Stimulated activated CD4-positive, alpha-beta T cell treated with anti-CD3 and anti-CD28 coated beads, Interleukin-4, amount 100 ng/mL, for 48 hours (primary cell): Measurements from ENCODE around the gene MAU2.
"Not testable (repeated sequence)": the region's sequence is repeated elsewhere in the genome, so short reads cannot be mapped to it uniquely, and the experiment has no call there.

ENCODE experiments used
- DNase-seq, 2 donors: peaks; one replicate each; pipeline ENCODE4 v3.0.0-alpha.2; 2020; ENCODE audit warnings: low read depth in 2 of 2

The MAU2 gene

DNA sequence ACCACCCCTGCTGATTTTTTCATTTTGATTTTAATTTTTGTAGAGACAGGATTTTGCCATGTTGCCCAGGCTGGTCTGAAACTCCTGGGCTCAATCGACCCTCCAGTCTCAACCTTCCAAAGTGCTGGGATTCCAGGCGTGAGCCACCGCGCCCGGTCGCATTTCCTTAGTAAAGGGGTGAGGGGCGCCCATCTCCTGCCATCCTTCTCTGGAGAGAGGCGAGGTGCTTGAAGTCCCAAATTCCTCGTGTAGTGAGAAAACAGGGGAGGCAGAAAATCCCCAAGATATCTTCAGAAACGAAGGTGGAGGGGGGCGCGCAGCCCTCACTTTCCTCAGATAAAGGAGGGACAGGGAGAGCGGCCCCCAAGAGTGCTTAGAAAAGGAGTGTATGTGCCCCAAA, 63.9 kb downstream of the MAU2 start:
- no peak for DNase-seq

DNA sequence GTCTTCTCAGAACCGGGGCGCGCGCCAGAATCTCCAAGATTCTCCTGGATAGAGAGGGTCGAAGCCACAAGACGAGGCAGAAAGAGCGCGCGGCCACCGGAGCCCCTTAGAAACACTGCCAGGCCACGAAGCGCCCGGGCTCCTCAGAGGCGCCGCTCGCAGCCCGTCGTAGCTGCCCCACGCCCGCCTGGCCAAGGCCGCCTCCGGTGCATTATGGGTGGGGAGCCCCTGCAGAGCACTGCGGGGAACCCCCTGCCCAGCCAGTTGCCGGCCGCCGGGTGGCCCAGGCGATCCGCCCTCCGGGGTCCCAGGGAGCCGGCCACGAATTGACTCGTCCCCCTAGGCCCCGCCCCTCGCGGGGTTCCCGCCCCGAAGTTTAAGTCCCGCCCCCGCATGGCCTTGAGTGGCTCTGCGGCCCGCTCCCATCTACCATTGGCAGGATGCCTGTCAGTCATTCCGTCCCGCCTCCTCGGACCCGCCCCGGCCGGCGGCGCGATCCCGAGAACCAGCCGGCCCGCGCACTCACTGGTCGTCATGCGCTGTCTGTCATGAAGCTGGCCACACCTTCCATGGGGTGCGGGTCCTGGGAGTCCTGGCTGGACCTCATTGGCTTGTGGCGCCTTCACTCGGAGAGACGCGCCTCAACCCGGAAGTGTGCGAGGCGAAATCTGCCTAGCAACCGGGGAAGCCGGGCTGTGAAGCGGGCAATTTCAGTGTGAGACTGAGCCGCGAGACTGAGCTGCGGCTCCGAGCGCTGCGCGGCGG, 64.7 kb downstream of the MAU2 start:
- DNase-seq: peak; percentile 99

DNA sequence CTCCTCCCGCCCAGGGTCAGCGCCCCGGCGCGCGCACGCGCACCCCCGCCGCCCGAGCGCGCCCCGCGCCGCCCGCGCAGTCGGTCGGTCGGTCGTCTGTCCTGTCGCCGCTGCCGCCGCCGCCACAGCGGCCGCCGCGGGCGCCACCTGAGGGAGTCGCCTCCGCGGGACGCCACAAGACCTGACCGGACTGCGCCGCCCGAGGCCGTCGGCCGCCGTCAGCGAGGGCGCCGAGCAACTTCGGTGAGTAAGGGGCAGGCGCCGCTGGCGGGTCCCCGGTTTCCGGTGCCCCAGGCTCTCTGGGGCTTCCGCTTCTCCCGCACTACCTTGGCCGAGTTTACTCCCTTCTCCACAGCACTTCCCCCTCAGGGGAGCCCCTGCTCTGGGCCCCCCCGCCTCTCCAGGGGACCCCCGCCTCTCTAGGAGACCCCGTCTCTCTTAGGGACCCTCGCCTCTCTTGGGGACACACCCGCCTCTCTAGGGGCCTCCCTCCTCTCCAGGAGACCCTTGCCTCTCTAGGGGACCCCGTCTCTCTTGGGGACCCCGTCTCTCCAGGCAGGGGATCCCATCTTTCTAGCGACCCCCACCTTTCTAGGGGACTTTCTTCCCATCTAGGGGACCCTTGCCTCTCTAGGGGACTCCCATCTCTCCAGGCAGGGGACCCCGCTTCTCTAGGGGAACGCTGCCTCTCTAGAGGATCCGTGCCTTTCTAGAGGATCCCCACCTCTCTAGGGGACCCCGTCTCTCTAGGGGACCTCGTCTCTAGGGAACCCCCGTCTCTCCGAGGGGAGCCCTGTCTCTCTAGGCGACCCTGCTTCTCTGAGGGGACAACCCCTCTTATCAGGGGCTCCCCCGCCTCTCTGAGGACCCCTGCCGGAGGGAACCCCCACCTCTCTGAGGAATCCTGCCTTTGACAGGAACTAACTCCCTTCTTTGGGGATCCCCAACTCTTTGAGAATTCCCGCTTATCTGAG, 65.6 kb downstream of the MAU2 start:
- peak; percentile 45 to 46 for DNase-seq

DNA sequence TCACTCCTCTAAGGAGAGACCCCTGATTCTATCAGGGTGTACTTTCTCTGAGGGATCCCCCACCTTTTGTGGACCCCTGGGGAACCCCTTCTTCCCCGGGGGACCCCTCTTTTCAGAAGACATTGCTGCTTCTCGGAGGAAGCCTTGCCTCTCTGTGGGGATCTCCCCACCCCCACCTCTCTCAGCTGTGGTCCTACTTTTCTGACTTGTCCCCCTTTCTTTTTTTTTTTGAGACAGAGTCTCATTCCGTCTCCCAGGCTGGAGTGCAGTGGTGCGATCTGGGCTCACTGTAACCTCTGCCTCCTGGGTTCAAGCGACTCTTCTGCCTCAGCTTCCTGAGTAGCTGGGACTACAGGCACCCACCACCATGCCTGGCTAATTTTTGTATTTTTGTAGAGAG, 66.5 kb downstream of the MAU2 start:
- no peak for DNase-seq

GRCh38 chr19:19388568-19389555, 68.2 kb downstream of the MAU2 start:
- DNase-seq: no peak

GRCh38 chr19:19389683-19390082, 69.1 kb downstream of the MAU2 start:
- DNase-seq: not testable (repeated sequence)

GRCh38 chr19:19394333-19394732, 73.7 kb downstream of the MAU2 start:
- DNase-seq: not testable (repeated sequence)

DNA sequence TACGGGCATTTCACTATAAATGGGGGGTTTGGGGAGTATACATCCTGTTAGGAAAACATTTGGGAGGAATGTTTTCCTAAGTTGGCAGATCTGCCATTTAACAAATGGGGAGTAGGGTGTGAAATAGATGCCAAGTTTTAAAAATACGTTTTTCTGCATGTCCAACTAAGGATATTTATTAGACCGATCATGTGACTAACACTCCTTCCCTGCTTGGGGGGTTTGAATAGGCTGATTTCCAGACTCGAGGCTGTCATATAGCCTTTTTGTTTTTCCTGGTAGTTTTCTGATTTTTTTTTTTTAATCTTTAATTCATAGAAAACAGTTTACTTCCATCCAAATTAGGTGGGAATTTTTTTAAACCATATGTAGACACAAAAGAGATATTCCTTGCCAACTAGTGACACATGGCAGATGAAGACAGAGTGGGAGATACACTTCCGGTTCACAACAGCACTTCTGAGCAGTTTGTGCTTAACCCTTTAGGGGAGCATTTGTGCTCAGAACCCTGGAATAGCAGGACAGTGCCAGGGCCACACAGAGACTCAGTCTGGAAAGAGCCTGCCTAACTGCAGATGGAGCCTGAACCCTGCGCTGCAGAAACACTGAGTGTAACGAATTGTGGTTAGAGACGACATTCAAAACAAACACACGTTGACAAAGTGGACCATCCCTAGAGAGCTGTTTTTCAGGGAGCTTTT, 79.3 kb downstream of the MAU2 start:
- no peak for DNase-seq

GRCh38 chr19:19402656-19403372, 82.2 kb downstream of the MAU2 start:
- no peak for DNase-seq

DNA sequence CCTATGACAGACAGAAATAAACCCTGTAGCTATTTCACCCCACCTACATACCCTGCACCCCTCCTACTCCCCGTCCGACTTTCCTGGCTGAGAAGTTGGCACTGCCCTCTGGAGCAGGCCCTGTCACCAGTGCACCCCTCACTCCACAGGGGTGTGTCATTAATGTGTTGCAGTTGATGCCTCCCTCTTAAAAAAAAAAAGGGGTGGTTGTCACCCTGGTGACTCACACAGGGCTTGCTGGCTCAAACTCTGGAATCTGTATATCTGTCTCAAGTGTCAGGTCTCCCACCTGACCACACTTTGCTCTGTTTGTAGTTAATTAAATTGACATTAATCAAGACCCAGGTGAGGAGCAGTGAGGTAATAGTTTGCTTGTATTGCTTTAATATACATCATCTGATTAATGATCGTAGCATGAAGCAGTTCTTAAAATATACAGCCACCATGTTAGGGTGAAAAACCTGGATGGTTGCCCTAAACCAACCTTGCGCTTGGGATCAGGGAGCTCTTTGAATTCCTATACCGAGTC, 82.8 kb downstream of the MAU2 start:
- no peak for DNase-seq

DNA sequence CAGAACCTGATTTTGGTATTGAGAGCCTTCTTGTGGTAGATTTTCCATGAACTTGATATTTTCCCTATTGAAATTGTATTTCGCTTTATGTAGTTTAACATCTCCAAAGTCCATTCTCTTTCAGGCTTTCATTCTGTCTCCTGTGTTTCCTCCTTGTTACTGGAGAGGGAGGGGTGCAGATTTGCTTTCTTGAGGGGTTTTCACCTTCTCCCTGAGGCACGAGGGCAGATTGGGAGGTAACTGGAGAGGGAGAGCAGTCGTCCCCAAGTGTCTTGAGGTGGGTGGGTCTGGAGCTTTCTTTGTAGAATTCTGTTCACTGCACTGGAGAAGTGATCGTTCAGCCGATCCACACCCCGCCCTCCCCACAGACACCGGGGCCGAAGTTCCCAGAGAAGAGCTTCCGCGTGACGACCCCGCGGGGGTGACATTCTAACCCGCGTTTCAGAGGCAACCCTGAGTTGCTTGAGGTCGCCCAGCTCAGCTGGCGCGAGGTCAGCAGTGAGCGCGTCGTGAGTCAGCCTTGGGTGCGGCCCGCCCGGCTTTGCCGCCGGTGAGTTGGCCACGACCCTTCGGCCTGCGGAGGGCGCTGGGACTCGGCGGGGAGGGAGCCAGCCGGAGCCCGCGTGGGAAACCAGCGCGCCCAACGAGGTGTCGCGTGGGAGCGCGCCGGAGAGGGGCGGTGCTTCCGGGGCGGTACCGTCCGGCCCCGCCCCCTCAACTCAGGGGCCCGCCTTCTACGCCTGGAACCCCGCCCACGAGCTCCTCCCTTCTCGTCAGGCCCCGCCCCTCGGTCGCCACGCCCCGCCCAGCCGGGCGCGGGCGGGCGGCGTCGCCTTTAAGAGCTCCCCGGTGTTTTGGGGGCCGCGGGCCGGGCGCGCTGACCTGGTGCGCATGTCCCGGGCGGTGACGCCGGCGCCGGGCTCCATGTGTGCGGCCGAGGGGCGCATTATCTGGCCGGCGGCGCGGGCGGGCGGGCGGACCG, 84.5 kb downstream of the MAU2 start, which contains the start of gene GATAD2A:
TSS of gene GATAD2A (plus strand) at position 797 of the 982 bp plus-strand sequence. CDS start 59,671 bp downstream, outside the sequence.
- DNase-seq: peak; percentile 81 to 92

DNA sequence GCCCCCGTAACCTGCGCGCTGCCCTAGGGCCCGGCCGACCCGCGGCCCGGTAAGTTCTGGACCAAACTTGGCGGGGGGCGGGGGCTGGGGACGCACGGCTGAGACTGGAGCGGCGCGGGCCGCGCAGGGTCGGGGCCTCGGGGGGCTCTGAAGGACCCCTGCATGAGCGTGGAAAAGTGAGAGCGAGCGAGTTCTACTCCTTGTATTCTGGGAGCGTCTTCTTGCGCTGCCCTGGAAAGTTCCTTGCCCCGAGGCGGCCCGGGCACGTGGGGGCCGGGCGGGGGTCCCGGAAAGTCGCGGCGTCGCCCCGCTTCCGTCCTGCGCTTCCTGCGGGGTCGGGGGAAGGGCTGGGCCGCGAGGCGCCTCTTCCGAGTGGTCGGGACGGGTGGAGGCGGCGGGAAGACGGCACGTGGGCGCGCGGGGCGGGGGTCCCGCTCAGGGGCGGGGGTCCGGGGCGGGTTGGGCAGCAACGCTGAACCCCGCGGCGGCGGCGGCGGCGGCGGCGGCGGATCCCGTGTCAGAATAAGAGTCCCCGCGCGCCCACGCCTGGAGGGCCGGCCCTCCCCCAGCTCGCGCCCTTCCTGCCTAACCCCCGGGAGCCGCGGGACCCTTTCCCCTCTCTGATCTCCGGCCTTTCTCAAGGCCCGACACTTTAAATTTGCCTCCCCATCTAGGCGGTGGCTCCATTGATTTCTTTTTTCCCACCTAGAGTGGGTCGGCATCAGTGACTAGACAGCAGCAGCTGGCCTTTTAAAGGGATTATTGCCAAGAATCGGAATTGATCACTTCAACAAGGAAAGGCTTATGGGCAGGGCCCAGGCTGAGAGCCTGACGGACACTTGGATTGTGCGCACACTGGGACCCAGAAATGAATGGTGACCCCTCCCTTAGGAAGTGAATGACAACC, 85.6 kb downstream of the MAU2 start:
- DNase-seq: peak; percentile 52 to 55

DNA sequence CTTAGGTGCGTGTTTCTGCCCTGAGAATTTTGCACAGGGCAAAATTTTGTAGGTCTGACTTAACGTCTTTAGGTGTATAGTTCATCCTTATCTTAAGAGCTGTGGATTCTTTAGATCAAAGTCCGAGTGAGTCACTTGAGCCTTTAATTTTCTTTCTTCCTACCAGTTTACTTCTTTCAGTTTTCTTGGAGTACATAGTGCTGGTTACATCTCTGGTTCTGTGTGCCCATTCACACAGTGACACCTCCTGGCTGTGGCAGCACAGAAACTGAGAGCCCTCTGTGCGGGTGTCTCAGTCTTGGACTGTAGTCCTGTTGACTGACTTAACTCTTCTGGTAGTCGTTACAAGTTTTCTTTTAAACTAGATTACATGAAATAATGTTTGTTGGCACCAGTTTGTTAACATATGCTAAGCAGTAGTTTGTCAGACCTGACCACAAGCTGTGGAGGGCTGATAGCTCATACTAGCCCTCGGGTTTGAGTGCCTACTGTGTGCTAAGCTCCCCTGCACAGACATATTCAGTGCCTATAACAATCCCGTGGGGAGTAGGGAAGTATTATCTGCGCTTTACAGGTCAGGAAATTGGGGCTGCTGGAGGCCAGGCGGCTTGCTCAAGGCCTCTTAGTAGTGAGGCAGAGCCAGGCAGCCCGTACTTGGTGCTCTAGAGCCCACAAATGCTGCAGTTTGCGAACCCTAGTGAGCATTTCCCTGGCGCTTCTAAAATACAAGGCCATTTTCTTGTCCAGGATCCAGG, 86.4 kb downstream of the MAU2 start:
- peak; percentile 27 to 52 for DNase-seq

GRCh38 chr19:19407633-19407930, 87.0 kb downstream of the MAU2 start:
- no peak for DNase-seq
